HCT116 (cell line): ENCODE measurements around the gene IL1RAP. TPM values are rescaled to one million over a fixed set of nuclear protein-coding genes. Genes with fewer than 3 reads are reported as not detected.

Experiments
- ATAC-seq: fragments of 200-7000 bp; cut with Tn5 transposase; 2 replicates; pipeline ENCODE4 v1.9.1; 2020; ENCODE audit warnings: mild to moderate bottlenecking, moderate library complexity
- BruUV-seq: library from RNA; stranded (reverse); fragments of 400-500 nt; replicated peaks from 2 replicates; lab custom pipeline; 2021; lab: Mats Ljungman, UMichigan
- CTCF ChIA-PET: fragments of 300-600 bp; sonication (Branson Sonifier 250); formaldehyde crosslinking; loops from one replicate; lab custom pipeline; 2021; ENCODE audit warnings: antibody characterized with exemption; lab: Charles Lee
- POLR2A ChIA-PET: fragments of 300-600, 350-600 bp; sonication (Branson Sonifier 250); formaldehyde crosslinking; loops from one replicate; lab custom pipeline; 2021; ENCODE audit warnings: antibody characterized with exemption; lab: Charles Lee
- RAD21 ChIA-PET, 2 experiments: fragments of 300-600 bp; sonication (Branson Sonifier 250); formaldehyde crosslinking; loops; one replicate each; lab custom pipeline; 2023; ENCODE audit warnings: low total read pairs in 2 of 2; ENCODE audit not compliant: uncharacterized antibody in 2 of 2, unreplicated experiment in 2 of 2, low non-redundant PET in 1 of 2; lab: Charles Lee
- DNase-seq: peaks from one replicate; pipeline ENCODE4 v3.0.0-alpha.2; 2010; ENCODE audit warnings: low read depth, low spot score
- H2AFZ ChIP-seq: fragments of 200-600 bp; shearing (Covaris generic), sonication (generic); 2 replicates; pipeline ENCODE4 v1.6.1; 2017; ENCODE audit warnings: low read depth, mixed run types, mixed read lengths, antibody characterized with exemption, low read length; ENCODE audit not compliant: poor library complexity, severe bottlenecking
- H3K27ac ChIP-seq: 2 replicates; pipeline ENCODE4 v1.5.1; 2012; ENCODE audit warnings: low read depth, low read length
- H3K27me3 ChIP-seq: fragments of 200-600 bp; sonication (generic); 2 replicates; pipeline ENCODE4 v1.6.1; 2016; ENCODE audit warnings: mixed run types, low read length, mixed read lengths; ENCODE audit not compliant: insufficient read depth
- H3K36me3 ChIP-seq, 2 experiments: fragments of 200-500 bp in 1 of 2; fragments of 200-600 bp in 1 of 2; sonication (Bioruptor generic) in 1 of 2; sonication (generic) in 1 of 2; 2 replicates each; pipeline versions ENCODE4 v1.5.1 to v1.6.1; 2014 to 2016; ENCODE audit warnings: low read length in 2 of 2, inconsistent platforms in 1 of 2, mixed read lengths in 1 of 2, mixed run types in 1 of 2; ENCODE audit not compliant: insufficient read depth in 2 of 2, control insufficient read depth in 1 of 2
- H3K4me1 ChIP-seq, 2 experiments: fragments of 200-600 bp in 1 of 2; sonication (generic) in 1 of 2; 2 replicates each; pipeline versions ENCODE4 v1.5.1 to v1.6.1; 2012 to 2017; ENCODE audit warnings: low read length in 2 of 2, inconsistent platforms in 1 of 2, mild to moderate bottlenecking in 1 of 2, mixed read lengths in 1 of 2, mixed run types in 1 of 2, moderate library complexity in 1 of 2; ENCODE audit not compliant: insufficient read depth in 2 of 2, control insufficient read depth in 1 of 2
- H3K4me2 ChIP-seq: fragments of 200-600 bp; sonication (generic); 2 replicates; pipeline ENCODE4 v1.6.1; 2017; ENCODE audit warnings: mixed run types, low read length, mixed read lengths
- H3K4me3 ChIP-seq, 2 experiments: fragments of 200-600 bp in 1 of 2; sonication (generic) in 1 of 2; replicated peaks in 1 of 2; 2 replicates each; pipeline ENCODE4 v1.5.1; 2011 to 2016; ENCODE audit warnings: low read length in 2 of 2, control low read depth in 1 of 2, low read depth in 1 of 2, mild to moderate bottlenecking in 1 of 2, mixed read lengths in 1 of 2, mixed run types in 1 of 2
- H3K79me2 ChIP-seq: fragments of 200-600 bp; sonication (generic); 2 replicates; pipeline ENCODE4 v1.6.1; 2017; ENCODE audit warnings: mild to moderate bottlenecking, mixed run types, low read length, moderate library complexity, mixed read lengths; ENCODE audit not compliant: insufficient read depth
- H3K9ac ChIP-seq: fragments of 200-600 bp; sonication (generic); 2 replicates; pipeline ENCODE4 v1.6.1; 2016; ENCODE audit warnings: low read length, mixed read lengths
- H3K9me2 ChIP-seq: fragments of 200-600 bp; sonication (generic), shearing (Covaris generic); 2 replicates; pipeline ENCODE4 v1.6.1; 2017; ENCODE audit warnings: mixed run types, mild to moderate bottlenecking, moderate library complexity; ENCODE audit not compliant: insufficient read depth
- H3K9me3 ChIP-seq, 2 experiments: fragments of 200-500 bp in 1 of 2; fragments of 200-600 bp in 1 of 2; sonication (Bioruptor generic) in 1 of 2; sonication (generic) in 1 of 2; 2 replicates each; pipeline ENCODE4 v1.6.1; 2014 to 2017; ENCODE audit warnings: low read length in 2 of 2, mixed read lengths in 2 of 2, inconsistent platforms in 1 of 2, low read depth in 1 of 2, mild to moderate bottlenecking in 1 of 2, mixed run types in 1 of 2, moderate library complexity in 1 of 2; ENCODE audit not compliant: control insufficient read depth in 1 of 2, insufficient read depth in 1 of 2
- H4K20me1 ChIP-seq: fragments of 200-600 bp; sonication (generic), shearing (Covaris generic); 2 replicates; pipeline ENCODE4 v1.6.1; 2017; ENCODE audit warnings: mixed run types, mild to moderate bottlenecking, moderate library complexity; ENCODE audit not compliant: insufficient read depth
- CBX3 ChIP-seq: IDR thresholded peaks from 2 replicates; pipeline ENCODE4 v1.6.1; 2012; ENCODE audit warnings: low read depth
- CEBPB ChIP-seq: IDR thresholded peaks from 2 replicates; pipeline ENCODE4 v1.6.1; 2012; ENCODE audit warnings: low read depth
- POLR2A ChIP-seq: IDR thresholded peaks from 2 replicates; pipeline ENCODE4 v1.7.0; 2011; ENCODE audit warnings: borderline replicate concordance; ENCODE audit not compliant: insufficient read depth, insufficient read length; ENCODE audit errors: extremely low read depth
- RAD21 ChIP-seq: IDR thresholded peaks from 2 replicates; pipeline ENCODE4 v1.6.1; 2012; ENCODE audit warnings: low read depth, mild to moderate bottlenecking
- REST ChIP-seq: IDR thresholded peaks from 2 replicates; pipeline ENCODE4 v1.6.1; 2012; ENCODE audit warnings: low read depth
- YY1 ChIP-seq: IDR thresholded peaks from 2 replicates; pipeline ENCODE4 v1.6.1; 2011; ENCODE audit warnings: low read length, low read depth, moderate library complexity, mild to moderate bottlenecking; ENCODE audit not compliant: insufficient replicate concordance; ENCODE audit errors: extremely low read depth
- ZNF274 ChIP-seq: fragments of 200-500 bp; sonication (Bioruptor generic); IDR thresholded peaks from 2 replicates; pipeline ENCODE4 v1.6.1; 2014; ENCODE audit warnings: mild to moderate bottlenecking, low read depth, low read length, inconsistent platforms
- intact Hi-C: fragments of 100-400 bp; cut with micrococcal nuclease; formaldehyde crosslinking; loops from 2 replicates; pipeline ENCODE4 v1.10.0; 2022
- total RNA-seq: library from RNA; stranded (reverse); gene quantifications from one replicate; pipeline ENCODE4 v1.2.1, GENCODE V29; 2021; ENCODE audit not compliant: unreplicated experiment

The IL1RAP gene
- total RNA-seq, 1 experiment from 2014 or later, result 5.8 TPM

- TF ChIP-seq POLR2A (no peak), YY1 (no peak), CEBPB (peak; percentile 100), CBX3 (peak; percentile 99), ZNF274 (no peak)
These were observed 52.4 kb downstream of the IL1RAP start (continued) for GRCh38 chr3:190566043-190566933.

DNA sequence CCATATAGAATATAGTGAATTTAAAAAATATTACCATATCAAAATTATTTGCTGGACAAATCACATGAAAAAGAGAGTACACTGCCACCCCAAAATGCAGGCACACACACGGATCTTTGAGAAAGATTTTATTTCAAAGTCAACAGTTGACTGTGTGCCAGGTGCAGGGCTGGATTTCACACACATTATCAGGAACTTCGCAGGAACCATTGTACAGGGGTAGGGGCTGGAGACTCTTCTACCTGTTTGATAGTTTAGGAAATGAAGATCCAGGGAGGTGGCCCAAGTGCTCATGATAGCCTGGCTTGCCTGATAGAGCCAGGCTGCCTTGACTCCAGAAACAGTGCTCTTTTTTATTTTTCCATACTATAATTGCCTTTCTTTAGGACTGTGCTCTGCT is 54.2 kb downstream of the IL1RAP start:
- Histone ChIP-seq H3K9ac (no peak overlapping the region), H3K36me3 (no peaks in the 10 kb centered on the region), H3K9me2 (no peaks in the 10 kb centered on the region), H2AFZ (no peak overlapping the region), H3K4me3 (no peak overlapping the region), H3K79me2 (no peaks in the 10 kb centered on the region), H3K27me3 (no peaks in the 10 kb centered on the region), H3K9me3 (peaks cover 0 to 3% of the 10 kb centered on the region in 2 experiments; a peak in 1 of 4 replicates), H4K20me1 (no peaks in the 10 kb centered on the region), H3K4me1 (peaks cover 9 to 40% of the 10 kb centered on the region in 2 experiments)
- BruUV-seq, result no TSS peak
- no peak for ATAC-seq
- intact Hi-C loops, result no loop called here
- ChIA-PET POLR2A (no interaction called here), RAD21 (no interaction called here), CTCF (no interaction called here)
- no peak for DNase-seq
- TF ChIP-seq REST (no peak), RAD21 (no peak)
- TF ChIP-seq, all 23 proteins: peak for 0
- H3K27ac ChIP-seq, result no peak overlapping the region
- no peak overlapping the region for H3K4me2 ChIP-seq
